Adrenal gland (tissue), 5 donors: ENCODE results near the gene IHH.

Experiments used
- CTCF ChIP-seq, 6 experiments: fragments of 450-650 bp in 4 of 6; fragments of 200-600 bp in 2 of 6; sonication (generic) in 1 of 6; IDR thresholded peaks; 1 replicate in 5 of 6; 2 replicates in 1 of 6; pipeline versions ENCODE4 v1.5.1 to v1.8.0; 2016 to 2021; ENCODE audit warnings: antibody characterized with exemption in 6 of 6, mild to moderate bottlenecking in 2 of 6, moderate library complexity in 1 of 6
- POLR2A ChIP-seq, 2 donors: fragments of 450-650 bp; IDR thresholded peaks; one replicate each; pipeline ENCODE4 v1.6.1; 2017; ENCODE audit warnings: antibody characterized with exemption in 2 of 2, mild to moderate bottlenecking in 2 of 2, moderate library complexity in 1 of 2
- donor health status: DM: no; HTN: no; CAD: no.

- TF ChIP-seq CTCF (IDR thresholded peaks at IDR 0.05) (no peak), POLR2A (IDR thresholded peaks at IDR 0.05) (no peak)
These were observed 34.8 kb downstream of the IHH start for GRCh38 chr2:219025637-219026585.
